Left cardiac atrium (tissue), 4 donors: ENCODE measurements around the gene NCKAP5. TPM values are rescaled to one million over a fixed set of nuclear protein-coding genes. Genes with fewer than 3 reads are reported as not detected.
A peak's percentile ranks its signal among the peaks of the same experiment; 100 is the strongest.

Experiments
- ATAC-seq, 2 donors: fragments of 200-7000 bp; cut with Tn5 transposase; one replicate each; pipeline ENCODE4 v1.9.1; 2020; ENCODE audit warnings: mild to moderate bottlenecking in 2 of 2, moderate library complexity in 2 of 2
- DNase-seq: peaks from one replicate; pipeline ENCODE4 v3.0.0-alpha.2; 2020
- intact Hi-C, 2 donors: fragments of 100-400 bp; cut with DNase I; formaldehyde crosslinking; loops; one replicate each; pipeline versions ENCODE4 v1.14.1 to v1.15.1; 2022 to 2023
- total RNA-seq, 2 donors: library from RNA; stranded (reverse); fragmentation: NEBNext Ultra II Directional; extraction: Animal tissue kit (Norgen Biotek cat#: 25700); gene quantifications; one replicate each; pipeline ENCODE4 v1.2.1, GENCODE V29; 2021
- donor health status: DM: no; HTN: yes; CAD: no.
- donor health status: DM: no; HTN: yes; CAD: no; lungs with severe emphysema.
- donor health status: DM: yes; HTN: yes; CAD: no.
- donor health status: Dilated cardiomyopathy.

NCKAP5 gene
- total RNA-seq, 2 donors from 2014 or later = 5.8 to 6.2 TPM

- intact Hi-C loops = no loop called here
- ATAC-seq = no peak
- DNase-seq = no peak
Observed at GRCh38 chr2:132676999-132677398, 891.3 kb downstream of the NCKAP5 start.

- DNase-seq (no peak), ATAC-seq (peak in 1 of 2 donors; percentile 47)
- intact Hi-C loops = no loop called here
Observed at GRCh38 chr2:132671151-132671835, 897.0 kb downstream of the NCKAP5 start.

- intact Hi-C loops = no loop called here
- ATAC-seq = peak; percentile 45 to 72
- DNase-seq = peak; percentile 29
Observed at GRCh38 chr2:132670496-132671150, 897.6 kb downstream of the NCKAP5 start.

- no peak for DNase-seq
Observed at GRCh38 chr2:132669908-132670495, 898.3 kb downstream of the NCKAP5 start, which contains the start of gene LYPD1. LYPD1 (minus strand) TSS chr2:132670205; CDS start chr2:132669932, 273 bp downstream.

GRCh38 chr2:132668987-132669907 lies 899.0 kb downstream of the NCKAP5 start:
- ATAC-seq (peak; percentile 25 to 30), DNase-seq (no peak)
- intact Hi-C loops = loop anchor here in 1 of 2 donors (10.0 kb wide), 1 partner anchor 506 kb away; no protein-coding TSS in a partner anchor

More at GRCh38 chr2:132669908-132670495, 898.3 kb downstream of the NCKAP5 start, which contains the start of gene LYPD1:
- intact Hi-C loops = loop anchor here in 1 of 2 donors (10.0 kb wide), 1 partner anchor 505 kb away; no protein-coding TSS in a partner anchor
- peak; percentile 42 to 57 for ATAC-seq

GRCh38 chr2:132668189-132668823 lies 900.0 kb downstream of the NCKAP5 start:
- no peak for DNase-seq
- intact Hi-C loops = loop anchor here in 1 of 2 donors (10.0 kb wide), 1 partner anchor 506 kb away; no protein-coding TSS in a partner anchor
- no peak for ATAC-seq

GRCh38 chr2:132667706-132668105 lies 900.6 kb downstream of the NCKAP5 start:
- ATAC-seq (no peak), DNase-seq (no peak)
- intact Hi-C loops = loop anchor here in 1 of 2 donors (10.0 kb wide), 1 partner anchor 507 kb away; no protein-coding TSS in a partner anchor

GRCh38 chr2:132665401-132666140 lies 902.7 kb downstream of the NCKAP5 start:
- DNase-seq (no peak), ATAC-seq (no peak)

GRCh38 chr2:132664096-132664495 lies 904.2 kb downstream of the NCKAP5 start:
- ATAC-seq = no peak
- intact Hi-C loops = loop anchor here in 1 of 2 donors (10.0 kb wide), 1 partner anchor 511 kb away; no protein-coding TSS in a partner anchor

More at GRCh38 chr2:132665401-132666140, 902.7 kb downstream of the NCKAP5 start:
- intact Hi-C loops = loop anchor here in 1 of 2 donors (10.0 kb wide), 1 partner anchor 509 kb away; no protein-coding TSS in a partner anchor

GRCh38 chr2:132662732-132663131 lies 905.5 kb downstream of the NCKAP5 start:
- ATAC-seq (no peak), DNase-seq (no peak)
- intact Hi-C loops = loop anchor here in 1 of 2 donors (10.0 kb wide), 1 partner anchor 512 kb away; no protein-coding TSS in a partner anchor

More at GRCh38 chr2:132664096-132664495, 904.2 kb downstream of the NCKAP5 start:
- no peak for DNase-seq

GRCh38 chr2:132659331-132659730 lies 908.9 kb downstream of the NCKAP5 start:
- intact Hi-C loops = no loop called here
- ATAC-seq = no peak
- no peak for DNase-seq

- intact Hi-C loops = no loop called here
- ATAC-seq (no peak), DNase-seq (no peak)
Observed at GRCh38 chr2:132656266-132656975, 911.8 kb downstream of the NCKAP5 start.

GRCh38 chr2:132654968-132655367 lies 913.3 kb downstream of the NCKAP5 start:
- DNase-seq (no peak), ATAC-seq (no peak)
- intact Hi-C loops = no loop called here

- no peak for DNase-seq
- intact Hi-C loops = no loop called here
- ATAC-seq = no peak
Observed at GRCh38 chr2:132654335-132654734, 913.9 kb downstream of the NCKAP5 start.

- intact Hi-C loops = no loop called here
- DNase-seq (no peak), ATAC-seq (peak in 1 of 2 donors; percentile 77)
Observed at GRCh38 chr2:132652474-132652873, 915.8 kb downstream of the NCKAP5 start.
